Activated T-cell treated with anti-CD3 and anti-CD28 coated beads for 24 hours (primary cell): ENCODE results near the gene UNC5A.

Source experiments
- DNase-seq: peaks from one replicate; pipeline ENCODE4 v3.0.0-alpha.2; 2020; ENCODE audit warnings: low read depth

The UNC5A gene

DNA sequence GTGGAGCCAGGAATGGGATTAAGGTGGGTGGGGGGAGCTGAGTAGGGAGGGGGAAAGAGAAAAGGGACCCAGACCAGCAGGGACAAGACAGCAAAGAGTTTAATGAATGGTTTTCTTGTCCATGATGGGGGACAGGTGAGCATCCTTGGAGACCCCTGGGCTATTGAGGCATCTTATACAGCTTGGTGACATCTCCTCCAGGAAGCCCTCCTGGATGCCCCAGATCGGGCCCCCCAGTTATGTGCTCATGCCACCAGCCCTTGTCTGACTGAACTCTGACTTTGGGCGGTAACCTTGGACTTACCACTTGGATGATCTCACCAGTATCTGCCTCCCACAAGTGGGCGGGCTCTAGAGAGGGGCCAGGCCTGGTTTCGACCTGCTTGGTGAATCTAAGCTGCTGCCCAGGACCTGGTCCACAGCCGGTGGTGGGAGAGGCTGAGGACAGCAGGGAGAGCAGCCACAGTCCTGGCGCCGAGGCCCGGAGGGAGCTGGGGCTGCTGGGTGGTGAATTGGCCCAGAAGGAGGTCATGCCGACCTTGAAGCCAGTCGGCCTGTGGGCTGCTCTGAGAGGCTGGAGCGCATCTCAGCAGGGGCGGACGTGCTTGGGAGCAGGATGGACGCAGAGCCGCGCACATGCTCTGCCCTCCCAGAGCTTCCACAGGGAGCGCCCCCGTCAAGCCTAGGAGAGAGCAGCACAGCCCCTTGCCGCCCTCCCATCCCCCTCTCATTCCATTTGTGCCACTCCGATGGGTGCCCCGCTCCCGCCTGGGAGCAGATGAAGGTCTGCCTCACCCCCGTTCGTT lies 36.2 kb downstream of the UNC5A start:
- DNase-seq = no peak

DNA sequence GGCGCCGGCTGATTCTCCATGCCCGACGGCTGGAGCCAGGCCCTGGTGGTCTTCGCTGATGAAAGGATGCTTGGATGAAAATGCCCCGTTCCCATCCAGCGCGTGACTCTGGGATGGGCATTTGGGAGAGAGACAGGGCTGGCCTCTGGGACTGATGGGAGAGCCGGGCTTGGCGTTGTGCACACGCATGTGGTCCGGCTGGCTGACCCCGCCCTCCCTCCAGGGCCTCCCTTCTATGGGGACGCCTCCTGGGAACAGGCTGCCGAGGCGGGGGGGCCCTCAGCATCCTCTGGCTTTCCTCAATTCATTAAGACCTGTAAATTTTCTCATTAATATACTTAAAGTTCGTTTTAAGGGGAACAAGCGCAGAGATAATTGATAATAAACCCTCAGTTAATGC lies 36.8 kb downstream of the UNC5A start:
- no peak for DNase-seq

DNA sequence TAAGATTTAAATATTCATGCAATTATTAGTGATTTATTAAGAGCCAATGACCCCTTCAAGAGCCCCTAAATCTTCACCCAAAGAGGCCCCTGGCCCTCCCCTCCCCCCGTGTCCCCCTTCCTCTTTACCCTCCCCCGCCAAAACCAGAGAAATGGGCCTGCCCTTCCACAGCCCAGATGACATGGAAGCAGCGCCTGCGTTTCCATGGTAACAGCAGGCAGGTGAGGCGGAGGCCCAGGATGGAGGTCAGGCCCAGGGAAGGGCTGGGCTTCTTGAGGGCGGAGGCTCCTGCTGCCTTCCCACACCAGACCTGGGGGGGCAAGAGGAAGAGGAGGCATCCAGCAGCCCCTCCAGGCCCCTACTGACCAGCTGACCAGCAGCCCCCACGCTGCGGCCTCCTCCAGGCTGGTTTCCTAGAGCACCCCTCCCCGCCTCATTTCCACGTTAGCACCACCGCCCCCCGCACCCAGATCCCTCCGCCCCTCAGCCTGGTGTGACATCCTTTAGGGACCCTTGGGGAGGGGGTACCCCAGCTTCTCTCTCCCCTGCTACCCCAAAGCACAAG lies 37.4 kb downstream of the UNC5A start:
- DNase-seq = no peak

DNA sequence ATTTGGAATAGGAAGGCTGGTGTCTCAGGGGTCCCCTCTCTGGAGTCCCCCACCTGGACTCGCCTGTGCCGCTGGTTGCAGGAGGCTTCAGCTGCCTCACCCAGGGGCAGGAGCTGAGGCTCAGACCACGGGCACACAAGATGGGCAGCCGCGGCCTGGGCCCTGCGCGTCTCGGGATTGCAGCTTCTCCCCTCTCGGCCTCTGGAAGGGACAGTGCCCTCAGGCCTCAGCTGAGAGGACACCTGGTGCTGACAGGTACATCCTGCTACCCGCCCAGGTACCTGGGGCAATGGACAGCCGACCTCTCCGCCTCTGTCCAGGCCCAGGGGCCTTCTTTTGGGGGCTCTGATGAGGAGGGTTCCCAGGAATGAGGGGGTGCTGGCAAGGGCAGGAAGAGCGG lies 38.3 kb downstream of the UNC5A start:
- no peak for DNase-seq

DNA sequence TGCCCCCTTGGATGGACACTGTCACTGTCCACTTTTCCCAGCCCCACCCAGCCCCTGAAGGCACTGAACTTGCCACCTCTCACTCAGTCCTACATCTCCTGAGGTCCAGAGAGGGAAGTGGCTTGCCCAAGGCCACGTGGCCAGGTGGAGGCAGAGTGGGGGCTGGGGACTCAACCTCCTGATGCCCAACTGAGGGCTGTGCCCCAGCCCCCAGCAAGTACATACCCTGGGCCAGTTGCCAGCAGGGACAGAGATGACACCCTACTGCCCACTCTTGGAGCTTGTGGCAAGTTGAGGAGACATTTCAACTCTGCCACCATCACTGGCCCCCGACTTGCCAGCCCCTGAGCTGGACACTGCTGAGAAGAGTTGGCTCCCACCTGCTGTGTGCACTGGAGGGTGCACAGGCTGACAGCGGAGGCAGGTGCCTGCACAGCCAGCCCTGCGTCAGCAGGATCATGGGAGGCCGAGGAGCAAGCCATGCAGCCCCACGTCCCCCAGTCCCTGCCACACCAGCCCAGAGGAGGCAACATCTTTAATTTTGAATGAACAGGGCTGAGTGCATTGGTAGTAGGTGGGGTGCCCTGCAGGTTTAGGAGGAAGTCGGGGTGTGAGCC lies 39.4 kb downstream of the UNC5A start:
- DNase-seq = no peak

DNA sequence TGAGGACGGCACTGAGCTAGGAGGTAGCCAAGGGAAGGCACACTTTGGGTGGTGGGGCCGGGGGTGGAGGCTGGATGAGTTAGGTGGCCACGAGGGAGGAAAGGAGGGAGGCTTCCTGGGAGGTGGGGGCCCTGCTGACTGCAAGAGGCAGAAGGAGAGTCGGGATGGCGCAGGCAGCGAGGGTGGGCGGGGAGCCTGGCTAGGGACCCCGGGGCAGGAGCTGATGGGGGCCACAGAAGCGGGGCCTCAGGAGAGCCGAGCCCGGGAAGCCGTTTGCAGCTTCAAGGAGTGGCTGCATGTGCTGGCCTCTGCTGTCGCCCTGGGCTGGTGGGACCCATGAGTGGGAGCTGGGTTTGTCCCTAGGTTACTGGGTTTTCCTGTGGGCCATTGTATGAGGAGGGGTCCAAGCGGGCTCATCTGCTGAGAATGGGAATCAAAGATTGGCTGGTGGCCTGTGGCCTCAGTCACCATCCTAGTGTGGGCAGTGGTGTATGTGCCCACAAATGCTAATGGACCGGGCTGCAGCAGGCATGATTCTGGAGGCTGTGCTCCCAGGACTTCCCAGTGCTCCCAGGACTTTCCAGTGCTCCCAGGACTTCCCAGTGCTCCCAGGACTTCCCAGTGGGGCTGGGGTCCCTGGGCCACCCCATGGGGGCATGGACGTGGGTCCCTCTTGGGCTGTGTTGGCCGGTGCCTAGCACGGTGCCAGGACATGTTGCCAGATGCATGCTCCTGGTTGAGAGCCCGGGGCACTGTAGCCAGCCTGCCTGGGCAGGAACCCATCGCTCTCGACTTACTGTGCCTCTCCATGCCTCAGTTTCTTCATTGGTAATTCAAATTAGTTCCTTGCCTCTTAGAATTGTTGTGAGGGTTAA lies 40.2 kb downstream of the UNC5A start:
- no peak for DNase-seq

DNA sequence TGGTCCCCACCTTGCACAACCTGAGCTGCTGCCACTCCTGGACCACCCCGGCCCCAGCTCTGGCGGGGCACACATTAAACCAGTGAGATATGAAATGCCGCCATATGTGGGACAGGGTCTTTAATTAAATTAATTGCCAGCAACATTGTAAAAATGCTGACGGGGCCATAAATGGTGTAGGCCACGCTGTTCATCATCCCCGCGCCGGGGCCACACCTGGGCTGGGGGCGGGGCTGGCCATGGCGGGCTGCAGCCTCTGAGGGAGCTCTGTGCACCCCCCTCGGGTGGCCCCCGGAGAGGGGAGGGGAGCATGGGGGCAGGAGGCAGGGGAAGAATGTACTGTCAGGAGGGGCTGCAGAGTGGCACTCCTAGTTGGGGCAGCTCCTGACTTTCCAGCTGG lies 41.0 kb downstream of the UNC5A start:
- no peak for DNase-seq

DNA sequence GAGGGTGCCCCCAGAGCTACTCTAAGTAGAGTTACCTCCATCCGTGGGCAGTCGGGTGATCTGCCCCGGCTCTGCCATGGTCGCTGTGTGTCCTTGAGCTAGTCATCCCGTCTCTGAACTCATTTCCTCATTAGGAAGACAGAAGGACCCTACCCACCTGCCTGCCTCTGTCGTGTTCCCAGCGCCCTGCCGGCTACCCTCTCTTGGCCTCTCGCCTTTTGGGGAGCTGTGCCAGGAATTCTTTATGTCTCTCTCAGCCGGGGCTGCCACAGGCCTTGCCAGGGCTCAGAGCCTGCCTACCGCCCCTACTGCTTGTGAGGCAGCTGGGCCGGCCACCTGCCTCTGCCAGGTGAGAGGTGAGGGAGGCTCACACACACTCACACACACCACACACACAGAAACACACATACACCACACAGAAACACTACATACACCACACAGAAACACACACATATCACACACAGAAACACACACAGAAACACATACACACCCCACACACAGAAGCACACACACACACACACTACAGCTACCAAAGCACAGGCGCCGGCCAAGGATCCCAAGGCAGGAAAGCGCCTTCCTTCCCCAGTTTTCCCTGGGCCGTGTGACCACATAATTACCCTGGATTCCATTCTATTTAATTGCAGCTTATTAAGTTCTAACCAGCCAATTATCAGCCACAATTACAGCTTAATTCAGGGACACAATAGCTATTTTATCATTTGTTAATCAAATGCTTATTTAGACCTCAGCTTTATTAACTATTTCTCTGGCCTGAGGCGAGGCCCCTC lies 41.7 kb downstream of the UNC5A start:
- no peak for DNase-seq

DNA sequence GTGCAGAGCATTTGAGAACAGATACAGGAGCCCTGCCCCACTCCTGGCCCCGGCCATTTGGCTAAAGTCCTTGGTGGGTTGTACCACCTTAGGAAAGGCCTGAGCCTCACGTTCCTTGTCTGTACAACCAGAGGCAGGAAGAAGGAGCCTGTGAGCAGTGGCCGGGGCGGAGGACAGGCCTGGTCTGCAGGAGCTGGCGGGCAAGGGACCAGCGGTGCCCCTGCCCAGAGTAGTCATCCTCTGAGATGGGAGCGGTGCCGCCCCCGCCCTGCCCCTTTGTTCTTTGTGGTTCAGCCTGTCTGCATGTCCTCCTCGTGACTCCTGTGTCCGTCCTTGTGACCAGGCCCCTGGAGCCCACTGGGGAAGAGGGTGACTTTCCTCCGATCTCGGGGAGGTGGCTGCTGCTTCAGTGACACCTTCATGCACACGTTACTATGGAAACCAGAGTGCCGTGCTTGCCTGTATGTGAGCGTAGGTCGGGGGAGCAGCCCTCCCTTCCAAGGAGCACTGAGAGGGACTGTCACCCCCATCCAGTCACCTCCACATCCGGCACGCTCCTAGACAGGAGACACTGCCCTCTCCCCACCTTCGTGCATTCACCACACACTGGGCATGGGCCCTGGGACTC lies 42.9 kb downstream of the UNC5A start:
- no peak for DNase-seq

DNA sequence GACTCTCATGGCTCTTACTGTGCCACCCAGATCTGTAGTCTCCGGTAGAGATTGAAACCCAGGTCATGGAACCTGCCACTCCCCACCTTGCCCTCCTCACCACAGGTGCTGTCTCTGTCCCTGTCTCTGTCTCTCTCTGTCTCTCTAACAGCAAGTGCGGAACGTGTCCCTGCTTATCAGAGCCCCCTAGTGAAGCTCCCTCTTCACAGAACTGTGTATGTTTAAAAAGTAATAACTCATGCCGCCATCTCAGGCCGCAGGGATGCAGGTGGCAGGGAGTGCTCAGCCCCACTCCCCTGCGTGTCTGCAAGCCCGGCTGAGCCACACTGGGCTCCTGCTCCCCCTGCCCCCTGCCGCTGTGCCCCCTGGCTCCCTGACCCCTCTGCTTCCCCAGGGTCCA lies 43.8 kb downstream of the UNC5A start:
- no peak for DNase-seq

DNA sequence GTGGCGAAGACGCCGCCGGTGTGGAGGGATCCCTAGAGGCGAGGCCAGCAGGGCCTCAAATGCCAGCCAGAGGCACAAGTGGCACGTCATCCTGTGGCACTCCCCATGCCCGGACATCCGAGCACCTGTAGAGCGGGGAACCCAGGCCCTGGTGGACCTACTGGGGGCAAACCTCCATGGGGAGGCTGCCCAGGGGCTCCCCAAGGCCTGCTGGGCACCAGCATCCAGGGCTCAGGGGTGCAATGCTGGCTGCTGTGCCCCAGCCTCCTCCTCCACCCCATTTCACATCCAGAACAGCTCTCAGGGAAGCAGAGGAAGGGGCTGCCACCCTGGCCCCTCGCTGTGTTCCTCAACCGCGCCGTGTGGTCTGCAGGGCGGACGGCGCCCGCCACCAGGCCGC lies 45.2 kb downstream of the UNC5A start:
- no peak for DNase-seq

DNA sequence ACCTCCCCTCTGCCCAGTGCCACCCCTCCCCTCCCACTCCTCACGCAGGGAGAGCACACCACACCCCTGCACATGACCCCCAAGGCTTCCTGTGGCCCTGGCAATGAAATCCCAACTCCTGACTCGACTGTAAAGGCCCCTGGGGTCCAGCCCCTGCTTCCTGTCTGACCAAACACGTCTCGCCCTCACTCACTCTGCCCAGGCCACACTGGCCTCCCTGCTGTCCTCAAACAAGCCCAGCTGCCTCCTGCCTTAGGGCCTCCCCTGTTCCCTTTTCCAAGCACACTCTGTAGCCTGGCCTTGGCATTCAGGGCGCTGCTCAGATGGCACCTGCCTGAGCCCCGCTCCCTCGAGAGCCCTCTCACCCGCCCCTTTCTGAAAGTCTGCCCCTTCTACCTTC lies 46.4 kb downstream of the UNC5A start:
- no peak for DNase-seq

DNA sequence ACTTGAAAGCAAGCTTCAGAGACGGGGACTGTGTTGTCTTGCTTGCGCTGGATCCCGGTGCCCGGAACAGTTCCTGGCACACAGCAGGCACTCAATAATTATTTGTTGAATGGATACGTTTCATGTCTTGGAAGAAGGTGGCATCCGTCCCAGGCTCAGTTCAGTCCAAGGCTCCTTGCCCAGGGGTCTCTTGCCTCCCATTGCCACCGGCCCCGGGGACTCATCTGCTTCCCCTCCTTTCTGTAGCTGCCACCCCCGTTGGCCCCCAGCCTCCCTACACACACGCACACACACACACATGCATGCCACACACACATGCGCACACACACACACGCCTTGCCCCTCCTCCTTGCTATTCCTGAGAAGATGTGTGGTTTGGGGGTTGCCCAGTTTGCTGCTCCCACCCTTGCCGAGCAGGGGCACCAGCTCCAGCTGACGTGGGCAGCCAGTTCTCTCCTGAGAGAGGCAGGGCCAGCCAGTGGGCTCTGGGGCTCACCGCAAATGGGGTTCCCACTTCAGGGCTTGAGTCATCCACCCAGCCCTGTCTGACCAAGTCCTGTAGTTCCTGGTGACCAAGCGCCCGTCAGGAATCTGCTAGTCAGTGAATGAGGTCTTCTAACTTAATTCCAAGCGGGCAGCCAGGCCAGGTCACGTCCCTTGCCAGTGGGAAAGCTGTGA lies 47.0 kb downstream of the UNC5A start:
- DNase-seq = no peak

DNA sequence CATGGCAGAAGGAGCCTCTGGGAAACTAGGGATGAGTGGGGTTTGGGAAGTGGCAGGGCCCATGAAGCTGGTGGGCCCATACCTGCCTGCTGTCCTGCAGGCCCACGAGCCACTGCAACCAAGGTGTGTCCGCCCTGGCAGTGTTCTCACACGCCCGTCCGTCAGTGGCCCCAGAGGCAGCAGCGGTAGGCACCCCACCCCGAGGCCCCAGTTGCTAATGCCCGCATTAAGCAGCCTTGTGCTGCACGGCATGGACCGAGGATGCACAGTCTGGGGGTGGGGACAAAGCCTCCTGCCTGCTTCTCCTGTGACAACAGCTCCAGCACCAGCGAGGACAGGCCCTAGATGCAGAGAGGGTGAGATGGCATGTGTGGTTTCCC lies 47.5 kb downstream of the UNC5A start:
- DNase-seq = no peak

DNA sequence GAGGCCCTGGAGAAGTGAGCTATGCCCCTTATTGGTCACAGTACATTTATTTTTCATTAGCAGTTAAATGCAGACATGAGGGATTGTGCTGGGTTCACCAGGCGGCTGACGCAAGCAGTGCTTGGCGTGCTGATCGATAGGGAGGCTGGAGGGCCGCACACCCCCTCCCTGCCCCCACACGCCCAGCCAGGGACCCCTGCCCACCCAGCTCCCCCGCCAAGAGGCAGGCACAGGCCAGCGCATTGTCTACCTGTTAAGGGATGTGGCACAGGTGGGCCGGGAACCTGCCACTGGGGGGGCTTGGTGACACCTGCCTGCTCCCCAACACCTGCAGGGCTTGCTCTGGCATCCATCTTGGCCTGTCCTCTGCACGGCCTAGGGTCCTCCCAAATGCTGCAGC lies 49.6 kb downstream of the UNC5A start:
- no peak for DNase-seq

DNA sequence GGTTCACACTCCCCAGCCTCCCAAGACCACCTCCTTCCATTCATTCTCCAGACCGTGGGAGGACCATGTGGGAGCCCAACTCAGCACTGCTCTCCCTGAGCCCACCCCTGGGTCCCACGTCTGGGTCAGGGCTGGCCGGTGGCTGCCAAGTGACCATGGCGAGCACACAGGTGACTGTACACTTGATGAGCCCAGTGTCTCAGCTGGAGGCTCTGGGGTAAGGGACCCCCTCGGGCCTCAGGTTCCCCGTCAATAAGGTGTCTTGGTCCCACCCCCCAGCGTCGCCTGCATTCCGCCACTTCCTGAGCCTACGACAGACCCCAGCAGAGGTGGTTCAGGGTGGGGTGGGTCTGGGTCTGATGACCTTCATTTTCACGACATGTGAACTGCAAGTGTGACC lies 50.0 kb downstream of the UNC5A start:
- no peak for DNase-seq

DNA sequence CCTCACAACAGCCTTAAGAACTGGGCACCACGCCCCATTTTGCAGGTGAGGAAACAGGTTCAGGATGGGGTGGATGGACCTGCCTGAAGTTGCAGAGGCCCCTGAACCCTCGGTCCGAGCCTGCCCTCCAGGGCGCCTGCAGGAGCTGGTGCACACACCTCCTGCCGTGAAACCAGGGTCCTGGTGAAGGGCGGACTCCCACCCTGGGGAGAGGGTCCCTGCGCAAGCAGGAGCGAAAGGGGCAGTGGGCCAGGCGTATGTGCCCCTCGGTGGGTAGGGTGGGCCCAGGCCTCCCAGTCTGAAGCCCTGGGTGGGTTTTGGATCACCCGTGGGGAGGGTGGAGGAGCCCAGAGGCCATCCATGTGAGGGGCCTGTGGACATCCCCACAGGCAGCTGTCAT lies 50.9 kb downstream of the UNC5A start:
- no peak for DNase-seq

DNA sequence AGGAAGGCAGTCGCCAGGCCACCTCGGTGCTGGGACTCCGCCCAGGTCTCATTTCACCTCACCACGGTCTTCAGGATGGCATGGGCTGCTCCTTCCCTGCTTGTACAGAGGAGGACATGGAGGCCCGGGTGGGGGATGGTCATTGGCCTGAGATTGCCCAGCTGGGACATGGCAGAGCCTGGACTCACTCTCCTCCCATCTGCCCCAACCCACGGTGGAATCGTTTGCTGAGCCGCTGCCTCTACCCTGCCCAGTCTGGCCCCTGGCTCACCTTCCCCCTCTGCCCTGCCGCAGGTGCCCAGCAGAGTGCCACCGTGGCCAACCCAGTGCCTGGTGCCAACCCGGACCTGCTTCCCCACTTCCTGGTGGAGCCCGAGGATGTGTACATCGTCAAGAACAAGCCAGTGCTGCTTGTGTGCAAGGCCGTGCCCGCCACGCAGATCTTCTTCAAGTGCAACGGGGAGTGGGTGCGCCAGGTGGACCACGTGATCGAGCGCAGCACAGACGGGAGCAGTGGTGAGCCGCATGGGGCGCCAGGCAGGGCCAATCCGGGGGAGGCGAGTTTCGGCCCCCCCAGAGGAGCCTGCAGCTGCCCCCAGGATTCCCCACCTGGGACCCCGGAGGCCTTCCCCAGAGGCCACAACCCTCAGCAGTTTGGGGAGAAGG lies 52.1 kb downstream of the UNC5A start:
- no peak for DNase-seq

DNA sequence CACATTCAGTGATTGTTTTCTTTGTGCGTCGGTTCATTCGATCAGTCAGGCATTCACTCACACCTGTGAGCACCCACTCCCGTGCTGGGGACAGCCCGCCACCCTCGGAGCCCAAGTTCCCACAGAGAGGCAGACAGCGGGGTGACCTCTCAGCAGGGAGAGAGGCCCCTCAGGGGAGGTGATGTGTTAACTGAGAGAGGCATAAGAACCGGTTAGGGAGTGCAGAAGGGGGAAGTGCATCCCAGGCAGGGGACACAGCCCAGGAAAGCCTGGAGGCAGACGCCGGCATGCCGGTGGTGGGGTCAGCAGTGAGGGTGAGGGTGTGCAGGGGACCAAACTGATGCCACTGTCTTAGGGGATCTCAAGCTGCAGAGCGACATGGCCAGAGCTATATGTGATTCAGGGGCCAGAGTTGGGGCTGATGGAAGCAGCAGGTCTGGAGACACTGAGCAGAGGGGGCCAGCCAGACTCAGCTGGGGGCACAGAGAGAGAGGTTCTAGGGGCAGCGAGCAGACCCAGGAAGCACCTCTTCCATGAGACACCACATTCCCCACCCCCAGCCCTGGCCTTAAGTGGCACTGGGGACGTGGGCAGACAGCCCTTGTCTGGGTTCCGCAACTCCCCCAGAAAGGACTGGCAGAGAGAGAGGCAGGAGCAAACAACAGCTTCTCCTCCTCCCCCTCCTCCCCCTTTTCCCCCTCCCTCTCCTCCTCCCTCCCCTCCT lies 52.8 kb downstream of the UNC5A start:
- no peak for DNase-seq

DNA sequence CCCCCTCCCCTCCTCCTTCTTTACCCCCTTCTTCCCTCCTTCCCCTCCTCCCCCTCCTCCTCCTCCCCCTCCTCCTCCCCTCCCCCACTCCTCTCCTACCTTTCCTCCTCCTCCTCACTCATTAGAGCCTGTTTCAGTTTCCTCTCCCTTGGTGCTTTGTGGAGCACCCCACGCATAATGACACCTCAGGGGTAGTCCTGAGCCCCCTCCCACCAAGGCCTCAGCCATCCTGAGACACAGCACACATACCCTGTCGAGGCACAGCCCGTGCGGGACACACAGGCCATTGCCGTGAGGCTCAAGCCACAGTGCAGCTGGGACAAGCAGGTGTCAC lies 53.4 kb downstream of the UNC5A start:
- DNase-seq = no peak
